IPS DF 19.7 (cell line): ENCODE data around the gene EME2.

Experiments
- DNase-seq: peaks from one replicate; pipeline ENCODE4 v3.0.0-alpha.2; 2013; ENCODE audit warnings: low read depth, low spot score

Gene EME2

GRCh38 chr16:1745181-1745899 lies 27.3 kb upstream of the EME2 start:
- no peak for DNase-seq

DNA sequence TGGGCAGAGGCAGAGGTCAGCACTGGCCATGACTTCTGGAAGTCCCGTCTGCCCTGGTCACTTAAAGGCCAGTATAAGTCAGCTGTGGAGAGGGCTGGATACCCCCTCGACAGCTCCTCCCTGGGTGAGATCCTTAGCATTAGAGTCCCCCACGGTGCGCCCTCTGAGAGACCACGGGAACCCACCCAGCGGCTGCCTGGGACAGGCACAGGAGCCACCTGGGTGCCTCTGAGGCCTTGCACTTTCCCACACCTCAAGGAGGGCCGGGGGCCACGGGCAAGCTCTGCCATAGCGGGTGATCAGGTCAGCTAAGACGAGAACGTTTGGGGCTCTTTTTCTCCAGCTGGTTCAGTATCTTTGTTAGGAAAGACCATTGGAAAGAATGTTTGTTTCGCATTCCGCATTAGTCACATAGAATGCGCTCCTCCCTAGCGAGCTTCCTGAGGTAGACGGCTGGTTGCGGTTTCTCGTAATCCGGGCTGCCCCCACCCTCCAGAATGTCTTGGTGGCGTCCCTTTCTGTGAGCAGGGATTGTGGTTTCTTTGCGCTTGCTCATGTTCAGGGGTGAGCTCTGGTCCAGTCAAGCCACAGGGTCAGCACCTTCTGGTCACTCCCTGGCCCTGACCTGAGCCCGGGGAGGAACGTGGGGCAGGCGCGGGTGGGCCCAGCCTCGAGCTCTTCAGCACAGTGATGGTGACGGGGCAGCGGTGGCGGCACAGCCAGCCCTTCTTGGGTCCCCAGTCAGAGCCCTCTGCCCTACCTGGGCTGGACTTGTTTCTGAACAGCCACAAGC lies 26.5 kb upstream of the EME2 start:
- DNase-seq = no peak

GRCh38 chr16:1746693-1747195 lies 25.9 kb upstream of the EME2 start:
- no peak for DNase-seq

DNA sequence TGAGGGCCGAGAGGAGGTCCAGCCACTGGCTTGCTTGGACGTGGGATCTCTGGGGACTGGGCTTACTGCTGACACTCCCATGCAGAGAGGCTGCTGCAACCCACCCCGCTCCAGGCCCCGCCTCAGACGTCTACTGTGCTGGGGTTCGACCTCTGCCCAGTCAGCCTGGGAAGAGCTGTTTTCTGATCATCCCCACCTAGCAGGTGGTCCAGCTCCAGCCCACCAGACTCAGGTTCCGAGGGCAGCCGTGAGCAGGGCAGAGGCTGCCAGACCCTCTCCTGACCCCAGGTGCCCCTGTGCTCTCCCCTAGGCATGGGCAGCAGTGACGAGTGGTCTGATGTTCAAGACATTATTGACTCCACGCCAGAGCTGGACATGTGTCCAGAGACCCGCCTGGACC lies 24.7 kb upstream of the EME2 start:
- no peak for DNase-seq

- no peak for DNase-seq
Observed at GRCh38 chr16:1749152-1750117, 23.2 kb upstream of the EME2 start.

DNA sequence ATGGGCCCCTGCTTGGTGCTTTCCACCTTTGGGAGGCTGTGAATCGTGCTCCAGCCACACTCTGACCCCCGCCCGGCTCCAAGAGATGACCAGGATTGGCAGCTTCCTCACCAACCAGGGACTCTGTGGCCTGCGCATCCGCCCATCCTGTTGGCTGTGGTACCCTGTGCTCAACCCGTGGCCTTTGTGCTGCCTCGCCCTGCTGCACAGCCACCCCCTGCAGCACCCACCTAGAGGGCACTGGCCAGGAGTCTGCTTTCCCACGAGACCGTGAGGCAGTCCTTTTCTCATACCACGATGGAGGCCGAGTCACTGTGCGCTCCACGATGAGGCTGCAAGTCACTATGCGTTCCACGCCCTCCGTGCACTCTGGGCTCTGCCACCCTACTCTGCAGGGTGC lies 20.7 kb upstream of the EME2 start:
- DNase-seq = no peak

GRCh38 chr16:1752853-1753252 lies 19.8 kb upstream of the EME2 start:
- no peak for DNase-seq

- no peak for DNase-seq
Observed at GRCh38 chr16:1754204-1754603, 18.4 kb upstream of the EME2 start.

- DNase-seq = no peak
Observed at GRCh38 chr16:1757714-1758461, 14.7 kb upstream of the EME2 start.

DNA sequence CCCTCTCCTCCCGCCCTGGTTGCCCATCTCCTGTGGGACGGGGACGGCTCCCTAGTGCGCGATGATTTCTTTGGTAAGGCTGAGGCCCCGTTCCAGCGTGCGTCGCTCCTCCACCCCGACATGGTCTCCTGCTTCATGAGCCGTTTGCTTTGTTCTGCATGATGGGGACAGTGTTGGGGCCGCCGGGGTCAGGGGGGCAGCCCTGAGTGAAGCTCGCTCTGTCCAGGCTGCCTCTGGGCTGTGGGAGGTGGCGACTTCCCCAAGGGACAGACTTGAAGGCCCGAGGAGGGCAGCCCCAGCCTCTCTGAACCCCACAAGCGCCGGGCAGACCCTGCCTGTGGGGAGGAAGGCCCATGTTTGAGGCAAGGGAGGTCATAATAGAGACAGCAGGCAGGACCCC lies 13.7 kb upstream of the EME2 start:
- no peak for DNase-seq

DNA sequence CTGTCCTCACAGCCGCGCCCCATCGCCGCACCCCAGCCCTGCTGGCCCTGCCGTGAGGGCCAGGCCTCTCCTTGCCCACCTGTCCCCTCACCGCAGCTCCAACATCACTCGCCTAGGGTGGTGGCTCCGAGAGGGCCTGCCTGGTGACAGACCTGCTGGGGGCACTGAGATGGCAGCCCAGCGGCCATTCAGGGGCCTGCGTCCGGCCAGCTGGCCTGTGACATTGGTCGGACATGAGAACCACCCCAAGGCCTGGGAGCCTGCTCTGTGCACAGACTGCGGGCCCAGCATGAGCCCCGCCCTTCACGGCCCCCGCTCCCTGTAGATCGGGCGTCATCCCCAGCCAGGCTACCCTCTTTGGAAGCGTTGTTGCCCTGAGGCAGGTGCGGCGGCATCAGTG lies 13.1 kb upstream of the EME2 start:
- DNase-seq = no peak

DNA sequence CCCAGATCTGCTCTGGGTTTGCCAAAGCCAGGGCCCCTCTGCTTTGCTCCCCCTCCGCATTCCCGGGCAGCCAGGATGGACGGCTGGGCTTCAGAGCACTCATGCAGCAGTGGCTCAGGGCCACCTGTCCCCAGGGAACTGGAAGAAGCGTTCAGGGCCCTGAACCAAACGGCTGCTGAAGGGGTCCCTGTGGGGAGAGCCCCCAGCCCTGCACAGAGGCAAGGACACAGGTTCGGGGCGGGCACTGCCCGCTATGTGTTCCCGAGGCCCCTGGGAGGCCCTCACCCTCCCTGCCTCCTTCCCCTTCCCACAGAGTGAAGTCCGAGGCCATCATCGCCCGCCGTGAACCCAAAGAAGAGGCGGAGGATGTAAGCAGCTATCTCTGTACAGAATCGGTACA lies 11.7 kb upstream of the EME2 start:
- no peak for DNase-seq

GRCh38 chr16:1761751-1762150 lies 10.9 kb upstream of the EME2 start:
- DNase-seq = no peak

DNA sequence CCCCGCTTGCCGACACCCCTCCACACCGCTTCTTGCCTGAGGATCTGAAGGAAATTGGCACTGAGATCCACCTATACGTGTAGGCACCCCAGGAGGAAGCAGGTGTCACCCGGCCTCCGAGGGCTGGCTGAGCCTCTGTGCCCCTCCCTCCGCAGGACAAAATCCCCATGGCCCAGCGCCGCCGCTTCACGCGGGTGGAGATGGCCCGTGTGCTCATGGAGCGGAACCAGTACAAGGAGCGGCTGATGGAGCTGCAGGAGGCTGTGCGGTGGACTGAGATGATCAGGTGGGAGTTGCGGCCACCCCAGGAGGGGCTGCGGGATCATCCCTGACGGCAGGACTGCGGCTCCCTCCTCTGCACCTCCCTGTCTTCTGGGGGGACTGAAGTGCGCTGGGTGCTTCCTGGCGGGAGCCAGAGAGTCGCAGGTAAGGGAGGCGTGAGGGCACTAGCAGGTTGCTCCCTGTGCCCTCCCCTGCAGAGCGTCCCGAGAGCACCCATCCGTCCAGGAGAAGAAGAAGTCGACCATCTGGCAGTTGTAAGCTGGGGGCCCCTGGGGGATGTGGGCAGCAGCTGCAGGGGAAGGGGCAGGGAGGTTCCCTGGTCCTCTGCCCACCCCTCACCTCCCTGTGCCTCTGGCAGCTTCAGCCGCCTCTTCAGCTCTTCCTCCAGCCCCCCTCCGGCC lies 10.3 kb upstream of the EME2 start:
- DNase-seq = no peak

DNA sequence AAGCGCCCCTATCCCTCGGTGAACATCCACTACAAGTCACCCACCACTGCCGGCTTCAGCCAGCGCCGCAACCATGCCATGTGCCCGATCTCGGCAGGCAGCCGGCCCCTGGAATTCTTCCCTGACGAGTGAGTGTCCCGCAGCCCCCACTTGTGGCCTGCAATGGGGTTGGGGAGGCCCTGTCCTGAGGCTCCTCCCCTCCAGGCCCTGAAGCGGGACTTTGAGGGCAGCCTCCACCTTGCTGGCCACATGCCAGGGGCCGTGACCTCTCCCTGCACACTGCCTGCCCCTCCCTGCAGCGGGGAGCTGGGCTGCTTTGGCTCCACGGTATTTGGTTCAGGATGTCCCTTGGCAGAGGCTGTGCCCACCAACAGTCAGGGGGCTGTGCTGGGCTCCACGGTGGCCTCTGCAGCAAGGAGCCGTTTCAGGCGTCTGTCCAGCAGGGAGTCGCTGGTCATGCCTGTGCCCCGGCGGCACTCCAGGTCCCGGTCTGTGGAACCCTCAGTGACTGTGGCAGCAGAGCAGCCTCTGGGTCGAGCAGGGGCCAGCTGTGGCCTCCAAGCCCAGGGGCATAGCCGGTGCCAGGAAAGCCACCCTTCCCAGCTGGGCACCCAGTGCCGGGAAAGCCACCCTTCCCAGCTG lies 9.6 kb upstream of the EME2 start:
- DNase-seq = no peak

- DNase-seq = no peak
Observed at GRCh38 chr16:1763521-1764511, 8.8 kb upstream of the EME2 start.

GRCh38 chr16:1764971-1765370 lies 7.6 kb upstream of the EME2 start:
- no peak for DNase-seq

- no peak for DNase-seq
Observed at GRCh38 chr16:1765826-1766225, 6.8 kb upstream of the EME2 start.

DNA sequence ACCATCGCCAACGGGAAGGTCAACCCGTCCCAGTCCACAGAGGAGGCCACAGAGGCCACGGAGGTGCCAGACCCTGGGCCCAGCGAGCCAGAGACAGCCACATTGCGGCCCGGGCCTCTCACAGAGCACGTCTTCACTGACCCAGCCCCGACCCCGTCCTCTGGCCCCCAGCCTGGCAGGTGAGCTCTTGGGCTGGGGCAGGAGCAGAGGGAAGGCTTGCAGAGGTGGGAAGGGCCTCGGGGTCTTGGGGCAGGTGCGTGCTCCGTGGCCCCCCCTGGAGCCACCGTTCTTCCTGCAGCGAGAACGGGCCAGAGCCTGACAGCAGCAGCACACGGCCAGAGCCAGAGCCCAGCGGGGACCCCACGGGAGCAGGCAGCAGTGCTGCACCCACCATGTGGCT lies 6.4 kb upstream of the EME2 start:
- no peak for DNase-seq
